Measurements from ENCODE around the gene GFI1.

GRCh38 chr1:92487078-92487605, 417 bp upstream of the GFI1 start:
- no peak for TF ChIP-seq CTCF (IDR thresholded peaks at IDR 0.05)
- no peak for TF ChIP-seq POLR2A (IDR thresholded peaks at IDR 0.05)

Measured in lower leg skin (tissue), 3 donors.